Measurements from ENCODE around the gene SLC47A1. TPM values are rescaled to one million over a fixed set of nuclear protein-coding genes. Genes with fewer than 3 reads are reported as not detected.

SLC47A1 gene
- total and polyA plus RNA-seq, 9 of the 15 experiments (the other 6 are each of a cell fraction or from before 2014, with no cell fraction given): not detected

GRCh38 chr17:19507775-19508576, 25.7 kb upstream of the SLC47A1 start (continued):
- TF ChIP-seq, protein P1, sequence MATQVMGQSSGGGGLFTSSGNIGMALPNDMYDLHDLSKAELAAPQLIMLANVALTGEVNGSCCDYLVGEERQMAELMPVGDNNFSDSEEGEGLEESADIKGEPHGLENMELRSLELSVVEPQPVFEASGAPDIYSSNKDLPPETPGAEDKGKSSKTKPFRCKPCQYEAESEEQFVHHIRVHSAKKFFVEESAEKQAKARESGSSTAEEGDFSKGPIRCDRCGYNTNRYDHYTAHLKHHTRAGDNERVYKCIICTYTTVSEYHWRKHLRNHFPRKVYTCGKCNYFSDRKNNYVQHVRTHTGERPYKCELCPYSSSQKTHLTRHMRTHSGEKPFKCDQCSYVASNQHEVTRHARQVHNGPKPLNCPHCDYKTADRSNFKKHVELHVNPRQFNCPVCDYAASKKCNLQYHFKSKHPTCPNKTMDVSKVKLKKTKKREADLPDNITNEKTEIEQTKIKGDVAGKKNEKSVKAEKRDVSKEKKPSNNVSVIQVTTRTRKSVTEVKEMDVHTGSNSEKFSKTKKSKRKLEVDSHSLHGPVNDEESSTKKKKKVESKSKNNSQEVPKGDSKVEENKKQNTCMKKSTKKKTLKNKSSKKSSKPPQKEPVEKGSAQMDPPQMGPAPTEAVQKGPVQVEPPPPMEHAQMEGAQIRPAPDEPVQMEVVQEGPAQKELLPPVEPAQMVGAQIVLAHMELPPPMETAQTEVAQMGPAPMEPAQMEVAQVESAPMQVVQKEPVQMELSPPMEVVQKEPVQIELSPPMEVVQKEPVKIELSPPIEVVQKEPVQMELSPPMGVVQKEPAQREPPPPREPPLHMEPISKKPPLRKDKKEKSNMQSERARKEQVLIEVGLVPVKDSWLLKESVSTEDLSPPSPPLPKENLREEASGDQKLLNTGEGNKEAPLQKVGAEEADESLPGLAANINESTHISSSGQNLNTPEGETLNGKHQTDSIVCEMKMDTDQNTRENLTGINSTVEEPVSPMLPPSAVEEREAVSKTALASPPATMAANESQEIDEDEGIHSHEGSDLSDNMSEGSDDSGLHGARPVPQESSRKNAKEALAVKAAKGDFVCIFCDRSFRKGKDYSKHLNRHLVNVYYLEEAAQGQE (IDR thresholded peaks at IDR 0.05; ENCODE audit: borderline replicate concordance): no peak
- TF ChIP-seq, protein P1 (CRISPR knock-in tag; IDR thresholded peaks at IDR 0.05; ENCODE audit: low read depth): no peak
- TF ChIP-seq SIX5 (IDR thresholded peaks at IDR 0.05; ENCODE audit: borderline replicate concordance in 1 of 2, insufficient read depth in 1 of 2, low read depth in 1 of 2, low read length in 2 of 2) (no peak), E2F4 (CRISPR knock-in tag; IDR thresholded peaks at IDR 0.05; ENCODE audit: low read depth) (no peak), RCOR1 (IDR thresholded peaks at IDR 0.05; ENCODE audit: borderline replicate concordance in 1 of 2, low read depth in 2 of 2, low read length in 2 of 2) (no peak), ZBTB40 (IDR thresholded peaks at IDR 0.05) (peak; percentile 87), ZBTB40 (CRISPR knock-in tag; IDR thresholded peaks at IDR 0.05) (no peak), NCOA1 (IDR thresholded peaks at IDR 0.05; ENCODE audit: low read depth) (no peak)

Measured in K562 (cell line).